GM18519 (cell line): ENCODE measurements around the gene DISP3.

ENCODE experiments used
- ATAC-seq: cut with Tn5 transposase; IDR thresholded peaks from one replicate; pipeline ENCODE4 v1.9.1; 2021; ENCODE audit warnings: mild to moderate bottlenecking, moderate library complexity; ENCODE audit not compliant: unreplicated experiment, low FRiP score

DISP3 gene

DNA sequence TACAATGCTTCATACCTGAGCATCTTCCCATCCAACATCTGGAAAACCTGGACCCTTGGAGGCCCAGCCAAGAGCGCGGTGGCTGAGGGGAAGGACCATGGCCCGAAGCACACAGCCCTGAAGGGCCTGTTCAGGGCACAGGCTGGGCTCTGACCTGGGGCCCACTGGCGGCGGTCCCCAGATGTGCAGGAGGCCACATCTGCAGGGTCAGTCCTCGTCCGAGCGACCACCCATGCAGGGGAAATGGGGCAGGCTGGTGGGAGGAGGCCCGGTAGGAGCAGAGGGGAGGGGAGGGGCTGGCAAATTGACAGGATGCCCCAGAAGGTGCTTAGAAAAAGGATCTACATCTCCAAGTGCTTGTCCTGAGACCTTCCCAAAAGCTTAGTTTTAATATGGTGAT is 59.9 kb downstream of the DISP3 start:
- no peak for ATAC-seq

DNA sequence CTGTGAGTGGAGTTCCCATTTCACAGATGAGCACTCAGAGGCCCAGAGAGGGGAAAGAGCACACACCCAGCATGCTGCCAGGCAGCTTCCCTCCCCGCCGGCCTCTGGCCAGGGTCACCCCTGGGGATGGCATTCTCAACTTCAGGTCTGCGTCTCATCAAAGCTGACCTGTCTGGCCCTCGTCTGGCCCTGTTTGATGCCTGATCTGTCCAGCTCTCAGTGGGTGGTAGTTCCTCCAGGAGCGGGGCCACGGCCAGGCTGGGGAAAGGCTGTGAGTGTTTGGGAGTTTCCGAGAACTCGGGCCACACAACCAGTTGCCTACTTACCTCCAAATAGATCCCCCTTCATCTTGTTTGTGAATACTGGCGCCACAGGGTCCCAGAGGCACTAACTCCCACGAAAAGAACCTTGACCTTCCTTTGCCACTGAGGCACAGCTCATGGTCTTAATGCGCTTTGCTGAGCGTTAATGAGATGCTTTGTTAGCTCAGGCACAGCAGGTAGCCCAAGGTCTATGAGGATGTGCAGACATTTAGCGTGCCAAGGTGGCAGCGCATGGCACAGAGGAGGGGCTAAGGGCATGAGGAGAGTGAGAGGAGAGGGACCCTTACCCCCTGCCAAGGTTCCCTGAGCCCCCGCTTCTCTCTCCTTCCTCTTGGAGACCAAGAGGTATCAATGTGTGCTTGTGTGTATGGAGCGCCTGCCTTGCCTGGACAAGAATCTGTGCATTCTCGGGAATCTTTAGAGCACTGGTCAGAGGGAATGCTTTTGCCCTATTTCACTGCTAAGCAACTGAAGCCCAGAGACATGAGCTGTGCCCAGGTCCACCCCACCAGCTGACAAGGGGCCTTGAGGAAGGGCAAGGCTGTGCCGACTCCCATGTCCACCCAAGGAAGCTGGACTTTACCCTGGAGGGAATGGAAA is 61.2 kb downstream of the DISP3 start:
- ATAC-seq = no peak

DNA sequence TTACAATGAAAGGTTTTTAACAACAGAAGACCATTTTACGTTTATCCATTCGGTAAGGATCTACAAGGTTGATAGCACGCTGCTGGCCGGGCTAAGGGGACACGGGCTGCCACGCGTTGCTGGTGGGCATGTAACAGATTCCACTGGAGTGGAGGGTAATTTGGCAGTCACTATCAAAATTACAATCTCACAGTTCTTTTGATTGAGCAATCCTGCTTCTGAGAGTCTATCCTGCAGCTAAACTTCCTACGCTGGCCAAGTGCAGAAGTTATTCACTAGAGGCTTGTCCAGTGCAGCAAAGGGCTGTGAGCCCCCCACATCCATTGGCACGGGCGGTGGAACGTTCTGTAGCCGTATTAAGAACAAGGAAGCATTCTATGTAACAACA is 61.8 kb downstream of the DISP3 start:
- ATAC-seq = no peak

DNA sequence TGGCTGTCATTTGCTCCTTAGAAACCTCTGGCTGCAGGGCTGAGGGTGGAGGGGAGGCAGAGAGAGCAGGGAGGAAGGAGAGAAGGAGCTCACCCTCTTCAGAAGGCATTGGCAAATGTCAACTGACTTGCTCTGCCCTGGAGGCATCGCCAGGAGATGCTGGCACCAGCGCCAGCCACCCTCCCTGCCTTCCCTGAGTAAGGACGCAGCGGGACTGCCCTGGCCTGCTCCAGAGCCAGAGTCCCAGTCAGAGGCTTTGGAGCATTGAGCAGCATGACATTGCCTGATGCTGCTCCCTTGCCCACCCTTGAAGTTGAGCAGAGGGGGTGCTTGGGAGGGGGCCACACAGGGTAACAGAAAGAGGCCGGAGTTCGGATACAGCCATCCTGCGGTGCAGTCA is 62.3 kb downstream of the DISP3 start:
- ATAC-seq = no peak

DNA sequence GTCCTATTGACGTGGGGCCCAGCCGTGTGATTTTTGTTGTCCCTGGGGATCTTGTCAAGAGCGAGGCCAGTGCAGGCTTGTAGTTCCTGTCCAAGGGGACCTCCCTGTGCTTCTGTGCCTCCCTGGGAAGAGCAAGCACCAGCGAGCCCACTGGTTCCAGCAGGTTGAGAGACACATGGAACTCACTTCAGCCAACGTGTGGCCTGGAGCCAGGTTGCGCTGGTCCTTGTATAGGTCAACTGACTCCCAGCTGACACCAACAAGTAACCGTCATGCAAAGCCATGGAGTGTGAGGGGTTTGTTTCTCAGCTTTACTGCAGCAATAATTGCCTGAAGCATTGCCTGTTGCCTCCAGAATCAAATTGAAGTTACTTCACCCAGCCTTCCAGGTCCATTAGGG is 63.0 kb downstream of the DISP3 start:
- ATAC-seq = no peak

DNA sequence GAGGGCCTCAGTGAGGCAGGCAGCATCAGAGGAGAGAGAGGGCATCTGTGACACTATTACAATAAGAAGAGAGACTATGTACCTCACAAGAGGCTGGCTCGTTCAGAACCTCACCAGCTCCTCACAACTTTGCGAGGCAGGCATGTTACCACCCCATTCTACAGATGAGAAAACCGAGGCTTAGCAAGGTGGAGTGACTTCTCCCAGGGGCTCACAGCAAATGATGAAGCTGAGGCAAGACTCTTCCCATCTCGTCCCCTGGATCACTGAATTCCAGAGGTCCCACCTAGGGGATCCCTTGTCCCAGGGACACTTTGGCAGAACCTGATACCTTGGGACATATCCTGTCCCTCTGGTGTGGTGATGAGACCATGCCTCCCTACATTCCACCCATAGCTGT is 64.4 kb downstream of the DISP3 start:
- no peak for ATAC-seq

DNA sequence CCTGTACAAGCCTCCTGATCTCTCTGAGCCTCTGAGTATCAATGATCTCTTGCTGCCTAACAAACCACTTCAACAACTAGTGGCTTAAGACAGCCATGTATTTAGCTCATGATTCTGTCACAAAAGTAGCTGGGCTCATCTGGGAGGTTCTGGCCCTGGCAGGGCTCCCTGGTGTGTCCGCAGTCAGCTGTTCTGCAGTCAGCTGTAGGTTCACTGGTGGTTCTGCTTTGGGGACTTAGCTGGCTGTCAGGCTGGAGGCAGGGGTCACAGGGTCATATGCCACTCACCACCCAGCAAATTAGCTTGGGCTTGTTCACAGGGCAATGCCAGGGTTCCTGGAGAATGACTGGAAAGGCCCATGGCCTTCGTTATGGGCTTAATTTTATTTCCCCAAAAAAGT is 64.8 kb downstream of the DISP3 start:
- no peak for ATAC-seq

DNA sequence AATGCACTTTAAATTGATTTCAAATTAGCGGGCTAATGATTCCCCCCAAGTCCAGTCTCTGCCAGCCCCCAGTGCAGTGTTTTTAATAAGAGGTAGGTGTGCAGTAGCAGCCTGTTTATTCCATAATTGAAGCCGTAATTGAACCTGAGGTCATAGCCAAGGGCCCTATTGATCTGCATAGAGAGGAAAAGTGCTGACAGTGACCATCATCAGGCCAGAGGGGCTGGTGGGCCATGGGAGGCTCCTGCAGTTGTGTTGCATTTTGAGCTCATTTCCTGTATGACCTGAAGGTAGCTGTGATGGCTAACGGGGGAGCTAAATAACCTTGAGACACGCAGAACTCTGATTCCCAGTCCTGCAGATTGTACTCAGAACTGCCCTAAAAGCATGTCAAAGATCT is 67.5 kb downstream of the DISP3 start:
- no peak for ATAC-seq

DNA sequence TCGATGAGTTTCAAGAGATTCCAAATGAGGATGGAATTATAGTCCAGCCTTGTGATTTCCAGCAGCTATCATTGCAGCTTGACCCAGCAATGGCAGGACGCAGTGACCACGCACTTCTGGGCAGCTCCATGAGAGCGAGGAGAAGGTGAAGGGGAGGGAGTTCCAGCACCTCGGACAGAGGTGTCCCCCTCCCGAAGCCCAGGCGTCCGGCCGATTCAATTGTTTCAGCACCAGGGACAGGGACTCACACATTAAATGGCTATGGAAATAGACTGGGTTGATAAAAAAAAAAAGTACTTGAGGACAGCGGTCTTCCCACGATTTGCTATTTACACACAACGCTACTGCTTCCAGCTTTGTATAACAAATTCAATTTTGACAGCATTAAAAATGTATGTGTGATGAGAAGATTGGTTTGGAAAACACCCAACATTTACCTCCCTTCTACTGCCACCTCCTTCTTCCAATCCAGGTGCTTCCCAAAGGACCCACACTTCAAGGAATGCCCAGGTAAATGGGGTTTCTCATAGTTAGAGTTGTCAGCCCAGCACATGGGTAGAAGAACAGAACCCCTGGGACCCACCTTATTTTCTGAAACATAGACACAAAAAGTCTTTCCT is 71.8 kb downstream of the DISP3 start:
- no peak for ATAC-seq

DNA sequence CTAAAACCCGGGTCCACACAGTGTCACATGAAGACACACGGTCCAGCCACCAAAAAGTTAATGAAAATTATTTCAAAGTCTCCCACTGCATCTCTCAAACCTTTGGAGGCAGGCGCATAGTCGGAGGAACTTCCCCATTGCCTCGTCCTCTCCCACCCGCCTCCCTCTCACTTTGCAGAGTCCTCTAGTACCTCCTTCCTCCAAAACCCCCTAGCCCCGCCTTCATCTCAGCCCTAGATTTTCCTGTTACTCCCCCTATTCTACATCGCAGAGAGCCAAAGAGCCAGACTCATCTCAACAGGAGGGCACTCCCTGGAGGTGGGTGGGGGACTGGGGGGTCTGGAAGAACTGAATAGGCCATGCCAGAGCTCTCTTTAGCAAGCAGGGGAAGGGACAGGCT is 79.3 kb downstream of the DISP3 start:
- ATAC-seq = no peak

DNA sequence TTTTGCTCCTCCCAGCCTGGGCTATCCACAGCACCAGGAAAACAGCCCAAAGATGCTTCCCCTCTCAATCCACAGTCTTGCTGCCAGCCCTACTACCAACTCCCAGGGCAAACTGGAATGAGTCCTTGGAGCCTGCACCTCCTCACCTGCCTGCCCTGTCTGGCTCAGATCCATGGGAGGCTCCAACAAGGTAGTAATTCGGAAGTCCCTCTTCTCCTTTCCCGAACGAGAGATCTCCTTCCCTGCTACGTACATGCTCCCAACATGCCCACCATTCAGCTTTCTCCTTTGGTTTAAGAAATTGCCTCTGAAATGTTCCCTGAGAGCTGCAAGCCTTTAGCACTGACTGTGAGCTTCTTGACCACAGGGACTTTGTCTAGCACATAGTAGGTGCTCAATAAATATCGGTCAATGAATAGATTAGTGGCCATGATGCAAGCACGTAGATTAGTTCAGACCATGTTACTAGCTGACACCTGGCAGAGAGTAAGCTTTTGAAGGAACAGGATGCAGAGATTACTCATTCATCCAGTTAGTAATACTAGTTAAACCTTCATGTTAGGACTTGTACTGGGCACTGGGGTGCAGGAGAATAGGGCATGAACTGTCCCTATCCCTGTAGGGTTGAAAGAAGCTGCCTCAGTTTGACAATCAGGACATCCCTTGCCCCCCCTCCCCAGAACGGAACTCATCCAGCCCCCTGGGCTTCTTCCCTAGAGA is 80.1 kb downstream of the DISP3 start:
- ATAC-seq = no peak

DNA sequence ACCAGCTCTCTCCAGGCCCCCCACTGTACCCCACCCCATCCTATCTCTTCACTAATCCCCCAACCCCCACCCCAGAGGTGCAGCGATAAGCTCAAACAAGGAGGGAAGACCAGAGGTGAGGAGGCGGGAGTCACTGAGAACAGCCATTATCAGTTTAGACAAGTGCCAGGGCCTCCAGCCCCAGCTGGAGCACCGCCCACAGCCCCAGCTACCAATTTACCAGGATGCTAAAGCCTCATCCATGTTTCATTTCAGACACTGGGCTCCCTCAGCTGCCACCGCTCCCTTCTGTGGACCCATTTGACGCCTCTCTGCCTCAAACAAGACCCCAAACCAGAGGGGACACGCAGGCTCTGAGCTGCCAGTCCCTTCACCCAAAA is 80.6 kb downstream of the DISP3 start:
- no peak for ATAC-seq

DNA sequence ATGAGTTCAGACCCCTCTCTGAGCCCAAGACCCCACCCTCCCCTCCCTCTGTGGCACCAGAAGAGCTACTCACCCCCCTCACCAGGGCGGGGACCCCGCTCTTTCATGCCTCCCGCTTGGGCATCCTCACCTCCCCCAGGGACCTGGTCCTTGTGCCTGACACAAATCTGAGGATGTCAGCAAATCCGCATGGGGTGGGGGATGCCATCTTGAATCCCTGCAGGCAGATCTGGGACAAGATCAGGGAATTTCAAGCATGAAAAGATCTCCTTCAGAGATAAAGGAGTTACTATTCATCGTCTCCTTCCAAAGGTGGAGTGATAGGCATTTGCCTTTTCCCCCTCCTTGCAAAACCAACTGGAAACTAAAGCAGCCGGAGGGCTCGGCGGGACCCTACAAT is 81.1 kb downstream of the DISP3 start:
- no peak for ATAC-seq

DNA sequence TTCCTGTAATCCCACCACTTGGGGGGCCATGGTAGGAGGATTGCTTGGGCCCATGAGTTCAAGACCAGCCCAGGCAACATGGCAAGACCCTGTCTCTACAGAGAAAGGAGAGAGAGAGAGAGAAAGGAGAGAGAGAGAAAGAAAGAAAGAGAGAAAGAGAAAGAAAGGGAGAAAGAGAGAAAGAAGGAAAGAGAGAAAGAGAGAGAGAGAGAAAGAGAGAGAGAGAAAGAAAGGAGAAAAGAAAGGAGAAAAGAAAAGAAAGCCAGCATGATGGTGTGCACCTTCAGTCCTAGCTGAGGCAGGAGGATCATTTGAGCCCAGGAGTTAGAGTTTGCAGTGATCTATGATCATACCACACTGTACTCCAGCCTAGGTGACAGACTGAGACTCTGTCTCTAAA is 82.8 kb downstream of the DISP3 start:
- ATAC-seq = no peak

DNA sequence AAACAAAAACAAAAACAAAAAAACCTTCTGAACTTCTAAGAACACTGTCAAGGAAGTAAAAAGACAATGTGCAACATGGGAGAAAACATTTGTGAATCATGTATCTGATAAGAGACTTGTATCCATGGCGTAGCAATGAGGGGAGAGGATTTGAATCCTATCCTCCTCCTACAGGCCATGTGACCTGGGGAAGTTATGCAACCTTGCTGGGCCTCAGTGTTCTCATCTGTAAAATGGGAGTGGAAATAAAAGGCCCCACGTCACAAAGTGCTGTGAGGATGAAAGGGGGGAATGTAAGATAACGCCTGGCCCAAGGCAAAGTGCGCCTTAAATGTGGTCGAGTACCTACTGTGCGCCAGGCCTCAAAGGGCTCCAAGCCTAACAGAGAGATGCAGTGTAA is 83.7 kb downstream of the DISP3 start:
- ATAC-seq = no peak

DNA sequence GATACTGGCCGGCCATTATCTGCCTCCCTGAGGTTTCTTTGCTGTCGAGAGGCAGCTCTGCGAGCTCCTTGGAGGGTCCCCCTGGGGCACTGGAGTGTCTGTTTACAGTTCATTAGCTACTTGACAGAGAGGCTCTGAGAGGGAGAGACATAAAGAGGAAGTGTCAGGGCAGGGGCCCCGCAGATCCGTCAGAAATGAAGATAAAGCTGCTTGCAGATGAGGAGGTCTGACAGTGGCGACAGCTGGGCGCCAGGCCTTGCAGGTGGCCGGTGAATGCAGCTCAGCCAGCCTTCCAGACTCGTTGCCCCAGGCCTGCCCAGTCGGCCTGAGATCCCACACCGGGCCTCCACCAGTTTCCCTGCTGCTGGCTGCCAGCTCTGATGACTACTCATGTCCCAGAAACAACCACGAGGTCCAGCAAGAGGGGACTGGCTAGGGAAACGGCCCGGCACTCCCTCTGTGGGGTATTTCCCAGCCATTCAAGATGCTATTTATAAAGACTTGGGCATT is 84.7 kb downstream of the DISP3 start:
- no peak for ATAC-seq

DNA sequence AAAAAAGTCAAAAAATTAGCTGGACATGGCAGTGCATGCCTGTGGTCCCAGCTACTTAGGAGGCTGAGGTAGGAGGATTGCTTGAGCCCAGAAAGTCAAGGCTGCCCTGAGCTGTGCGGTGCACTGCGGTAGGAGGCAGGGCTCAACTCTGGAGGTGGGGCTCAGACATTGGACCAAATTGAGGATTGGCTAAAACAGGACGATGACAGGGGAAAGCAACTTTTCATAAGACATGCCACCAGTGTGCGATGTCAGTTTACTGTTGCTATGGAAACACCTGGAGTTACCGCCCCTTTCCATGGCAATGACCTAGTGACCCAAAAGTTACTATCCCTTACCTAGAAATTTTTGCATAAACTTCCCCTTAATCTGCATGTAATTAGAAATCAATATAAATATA is 85.3 kb downstream of the DISP3 start:
- ATAC-seq = no peak

DNA sequence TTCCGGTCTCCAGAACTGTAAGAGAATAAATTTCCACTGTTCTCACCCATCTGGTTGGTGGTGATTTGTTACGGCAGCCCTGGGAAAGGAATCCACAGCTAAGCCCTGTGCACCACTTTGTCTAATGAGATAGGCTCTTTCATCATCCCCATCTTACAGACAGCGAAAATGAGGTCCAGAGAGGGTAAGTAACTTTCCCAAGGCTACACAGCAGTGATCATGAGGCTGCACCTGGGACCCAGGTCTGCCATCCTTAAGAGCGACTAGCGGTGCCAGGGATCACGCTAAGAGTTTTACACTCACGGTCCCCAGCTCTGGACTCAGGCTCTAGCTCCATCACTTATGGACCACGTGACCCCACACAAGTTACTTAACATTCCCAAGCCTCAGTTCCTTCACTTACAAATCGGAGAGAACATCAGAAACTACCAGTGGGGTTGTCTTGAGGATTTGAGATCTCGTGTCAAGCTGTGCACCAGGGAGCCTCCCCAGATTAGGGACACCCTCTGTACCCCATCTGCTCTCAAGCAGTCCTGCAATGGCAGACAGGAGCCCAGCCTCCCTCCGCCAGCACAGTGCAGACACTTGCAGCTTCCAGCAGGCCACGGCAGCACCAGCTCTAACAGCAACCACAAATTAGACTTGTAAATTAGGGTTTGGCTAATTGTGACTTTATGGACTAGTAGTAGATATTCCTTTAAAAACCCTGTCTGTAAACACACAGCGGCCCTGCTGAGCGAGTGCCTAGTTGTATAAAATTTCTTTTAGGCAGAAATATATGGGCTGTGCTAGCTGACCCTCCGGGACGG is 87.3 kb downstream of the DISP3 start:
- no peak for ATAC-seq

DNA sequence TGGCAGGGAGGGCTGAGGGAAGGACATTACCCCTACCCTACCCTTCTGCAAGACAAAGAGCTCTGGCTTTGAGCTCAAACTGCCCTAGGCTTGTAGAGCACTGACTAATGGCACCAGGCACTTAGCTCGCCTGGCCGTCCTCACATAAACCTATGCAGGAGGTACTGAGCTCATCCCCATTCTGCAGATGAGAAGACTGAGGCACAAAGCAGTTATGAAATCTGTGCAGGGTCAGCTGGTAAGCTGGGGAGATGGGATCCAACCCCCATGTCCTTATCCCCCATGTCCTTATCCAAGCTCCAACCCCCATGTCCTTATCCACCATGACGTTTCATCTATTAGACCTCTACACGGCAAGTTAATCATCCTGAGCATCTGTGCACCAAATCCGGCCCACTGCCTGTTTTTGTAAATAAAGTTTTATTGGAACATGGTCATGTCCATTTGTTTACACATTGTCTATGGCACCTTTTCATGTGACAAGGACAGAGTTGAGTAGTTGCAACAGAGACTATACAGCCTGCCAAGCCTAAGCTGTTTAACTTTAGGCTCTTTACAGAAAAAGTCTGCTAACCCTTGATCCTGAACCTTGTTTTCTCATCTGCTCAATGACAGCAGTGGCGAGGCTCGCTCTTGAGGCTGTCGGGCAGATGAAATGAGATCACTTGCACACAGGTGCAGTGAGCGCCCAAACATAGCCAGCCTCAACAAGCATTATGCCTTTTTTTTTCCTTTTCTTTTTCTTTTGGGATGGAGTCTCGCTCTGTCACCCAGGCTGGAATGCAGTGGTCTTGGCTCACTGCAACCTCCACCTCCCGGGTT is 88.5 kb downstream of the DISP3 start:
- no peak for ATAC-seq

DNA sequence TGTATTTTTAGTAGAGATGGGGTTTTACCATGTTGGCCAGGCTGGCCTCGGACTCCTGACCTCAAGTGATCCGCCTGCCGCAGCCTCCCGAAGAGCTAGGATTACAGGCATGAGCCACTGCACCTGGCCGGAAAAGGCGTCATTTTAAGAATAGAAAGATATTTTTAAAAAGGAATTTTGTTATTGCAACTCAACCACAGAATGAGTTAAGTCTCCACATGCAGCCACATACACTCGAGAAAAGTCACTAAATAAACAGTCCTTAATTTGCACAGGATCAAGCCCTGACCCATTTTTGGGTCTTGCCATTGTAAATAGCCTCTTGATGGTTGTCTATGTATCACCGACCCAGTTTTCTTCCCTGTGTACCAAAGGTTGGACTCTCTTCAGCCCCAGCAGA is 89.7 kb downstream of the DISP3 start:
- ATAC-seq = no peak
